DND-41 (cell line): ENCODE data around the gene SPOCD1.

ENCODE experiments used
- CTCF ChIP-seq: IDR thresholded peaks from 2 replicates; pipeline ENCODE4 v1.5.1; 2012; ENCODE audit warnings: borderline replicate concordance, low read length, moderate library complexity, mild to moderate bottlenecking; ENCODE audit not compliant: poor library complexity, severe bottlenecking; ENCODE audit errors: extremely low read depth
- EZH2 ChIP-seq: IDR thresholded peaks from 3 replicates; pipeline ENCODE4 v1.6.1; 2012; ENCODE audit warnings: borderline replicate concordance, low read depth, mild to moderate bottlenecking, moderate library complexity, low read length, inconsistent platforms; ENCODE audit not compliant: severe bottlenecking

GRCh38 chr1:31814041-31814511, 1.7 kb downstream of the SPOCD1 start:
- TF ChIP-seq CTCF (no peak), EZH2 (no peak)
